ENCODE data around the gene ABCD2. TPM values are rescaled to one million over a fixed set of nuclear protein-coding genes. Genes with fewer than 3 reads are reported as not detected.

Gene ABCD2
- total RNA-seq, 1 experiment from 2014 or later: not detected

- TF ChIP-seq REST (IDR thresholded peaks at IDR 0.05; ENCODE audit: low read depth) (no peak), ATF3 (IDR thresholded peaks at IDR 0.05) (no peak), ZBTB33 (IDR thresholded peaks at IDR 0.05; ENCODE audit: extremely low read depth, insufficient replicate concordance, low read length) (no peak), YY1 (IDR thresholded peaks at IDR 0.05; ENCODE audit: extremely low read depth, insufficient replicate concordance, low read depth, low read length) (no peak)
- no peak overlapping the region for H3K27ac ChIP-seq (ENCODE audit: low read depth, low read length)
- DNase-seq (ENCODE audit: low read depth, low spot score): no peak
- no peaks in the 10 kb centered on the region for H3K9me2 ChIP-seq (ENCODE audit: insufficient read depth)
- CTCF ChIA-PET: no interaction called here
- H3K9ac ChIP-seq (ENCODE audit: low read length): no peak overlapping the region
- BruUV-seq (replicated peaks): no TSS peak
- RAD21 ChIA-PET (ENCODE audit: low non-redundant PET in 1 of 2, low total read pairs in 2 of 2, uncharacterized antibody in 2 of 2, unreplicated experiment in 2 of 2): interaction anchor here in 1 of 2 experiments (0.6 kb wide), 1 partner anchor 328 kb away, joined by 3 read pairs; no protein-coding TSS in a partner anchor
- intact Hi-C loops (cut with micrococcal nuclease): no loop called here
- ATAC-seq: no peak
- H3K4me1 ChIP-seq (ENCODE audit: control insufficient read depth in 1 of 2, insufficient read depth in 2 of 2, low read length in 2 of 2): peaks cover 2 to 13% of the 10 kb centered on the region in 2 experiments; a peak in 2 of 4 replicates
- POLR2A ChIA-PET: no interaction called here
- H2AFZ ChIP-seq (ENCODE audit: low read depth, low read length, poor library complexity, severe bottlenecking): no peak overlapping the region
- H3K36me3 ChIP-seq (ENCODE audit: control insufficient read depth in 1 of 2, insufficient read depth in 2 of 2, low read length in 2 of 2): no peaks in the 10 kb centered on the region
- H4K20me1 ChIP-seq (ENCODE audit: insufficient read depth): no peaks in the 10 kb centered on the region
- H3K79me2 ChIP-seq (ENCODE audit: insufficient read depth, low read length): no peaks in the 10 kb centered on the region
- no peak overlapping the region for H3K4me3 ChIP-seq (replicated peaks in 1 of 2; ENCODE audit: low read depth in 1 of 2, low read length in 2 of 2)
- no peaks in the 10 kb centered on the region for H3K9me3 ChIP-seq (ENCODE audit: control insufficient read depth in 1 of 2, insufficient read depth in 1 of 2, low read depth in 1 of 2, low read length in 2 of 2)
- no peak overlapping the region for H3K4me2 ChIP-seq (ENCODE audit: low read length)
- no peaks in the 10 kb centered on the region for H3K27me3 ChIP-seq (ENCODE audit: insufficient read depth, low read length)
Measured at GRCh38 chr12:39622306-39622705, 2.7 kb upstream of the ABCD2 start.
